BE2C (cell line): Measurements from ENCODE around the gene CKMT2.

ENCODE experiments used
- DNase-seq: peaks from one replicate; pipeline ENCODE4 v3.0.0-alpha.2; 2020
- H3K27me3 ChIP-seq: fragments of 250-450 bp; sonication (Bioruptor Pico); 2 replicates; pipeline ENCODE4 v1.5.1; 2020; ENCODE audit warnings: mild to moderate bottlenecking
- H3K36me3 ChIP-seq: fragments of 250-450 bp; sonication (Bioruptor Pico); 2 replicates; pipeline ENCODE4 v1.5.1; 2020; ENCODE audit warnings: mild to moderate bottlenecking
- H3K4me1 ChIP-seq: fragments of 250-450 bp; sonication (Bioruptor Pico); 2 replicates; pipeline ENCODE4 v1.5.1; 2020
- H3K4me3 ChIP-seq: 2 replicates; pipeline ENCODE4 v1.5.1; 2011; ENCODE audit warnings: low read depth, low read length
- H3K9me3 ChIP-seq: fragments of 250-450 bp; sonication (Bioruptor Pico); 2 replicates; pipeline ENCODE4 v1.5.1; 2020
- TF ChIP-seq, protein P1 (sequence below): IDR thresholded peaks from 2 replicates; pipeline ENCODE4 v1.5.1; 2012; ENCODE audit warnings: mild to moderate bottlenecking, low read depth, low read length

The CKMT2 gene

DNA sequence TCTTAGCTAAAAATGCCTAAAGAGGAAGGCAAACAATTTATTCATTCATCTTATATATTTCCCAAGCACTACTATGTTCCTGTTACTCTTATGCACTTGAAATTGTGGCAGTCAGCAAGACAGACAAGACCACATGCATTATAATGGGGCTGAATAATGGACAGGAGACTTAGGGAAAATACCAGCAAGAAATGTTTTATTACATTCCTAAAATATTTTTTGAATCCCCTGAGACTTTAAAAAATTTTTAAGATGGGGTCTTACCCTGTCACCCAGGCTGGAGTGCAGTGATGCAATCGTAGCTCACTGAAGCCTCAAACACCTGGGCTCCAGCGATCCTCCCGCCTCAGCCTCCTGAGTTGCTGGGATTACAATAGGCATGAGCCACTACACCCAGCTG lies 81.5 kb downstream of the CKMT2 start:
- Histone ChIP-seq H3K4me1 (peaks cover 2% of the 10 kb centered on the region), H3K9me3 (no peaks in the 10 kb centered on the region), H3K36me3 (peaks cover 4% of the 10 kb centered on the region; the same call in 1 of the 2 replicates), H3K4me3 (no peak overlapping the region), H3K27me3 (no peaks in the 10 kb centered on the region)
- no peak for DNase-seq
- TF ChIP-seq, protein P1, sequence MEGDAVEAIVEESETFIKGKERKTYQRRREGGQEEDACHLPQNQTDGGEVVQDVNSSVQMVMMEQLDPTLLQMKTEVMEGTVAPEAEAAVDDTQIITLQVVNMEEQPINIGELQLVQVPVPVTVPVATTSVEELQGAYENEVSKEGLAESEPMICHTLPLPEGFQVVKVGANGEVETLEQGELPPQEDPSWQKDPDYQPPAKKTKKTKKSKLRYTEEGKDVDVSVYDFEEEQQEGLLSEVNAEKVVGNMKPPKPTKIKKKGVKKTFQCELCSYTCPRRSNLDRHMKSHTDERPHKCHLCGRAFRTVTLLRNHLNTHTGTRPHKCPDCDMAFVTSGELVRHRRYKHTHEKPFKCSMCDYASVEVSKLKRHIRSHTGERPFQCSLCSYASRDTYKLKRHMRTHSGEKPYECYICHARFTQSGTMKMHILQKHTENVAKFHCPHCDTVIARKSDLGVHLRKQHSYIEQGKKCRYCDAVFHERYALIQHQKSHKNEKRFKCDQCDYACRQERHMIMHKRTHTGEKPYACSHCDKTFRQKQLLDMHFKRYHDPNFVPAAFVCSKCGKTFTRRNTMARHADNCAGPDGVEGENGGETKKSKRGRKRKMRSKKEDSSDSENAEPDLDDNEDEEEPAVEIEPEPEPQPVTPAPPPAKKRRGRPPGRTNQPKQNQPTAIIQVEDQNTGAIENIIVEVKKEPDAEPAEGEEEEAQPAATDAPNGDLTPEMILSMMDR, result no peak

DNA sequence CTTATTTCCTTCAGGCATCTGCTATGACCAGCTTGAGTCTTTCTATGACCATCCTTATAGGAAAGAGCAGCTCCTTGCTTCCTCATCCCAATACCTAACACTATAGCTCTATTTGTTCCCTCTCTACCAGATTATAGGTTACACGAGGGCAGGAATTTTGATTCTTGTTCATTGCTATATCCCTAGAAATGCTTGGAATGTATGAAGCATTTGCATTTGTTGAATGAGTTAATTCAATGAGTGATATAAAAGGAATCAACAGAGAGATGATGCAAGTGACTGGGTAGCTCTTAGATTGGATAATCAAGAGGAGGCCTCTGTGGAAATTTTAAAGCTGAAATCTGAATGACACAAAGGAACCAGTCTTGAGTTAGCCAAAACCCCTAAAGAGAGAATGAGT lies 82.2 kb downstream of the CKMT2 start:
- Histone ChIP-seq H3K4me1 (no peaks in the 10 kb centered on the region; the same call in 1 of the 2 replicates), H3K9me3 (no peaks in the 10 kb centered on the region), H3K4me3 (no peak overlapping the region), H3K27me3 (no peaks in the 10 kb centered on the region), H3K36me3 (peaks cover 4% of the 10 kb centered on the region; the same call in 1 of the 2 replicates)
- TF ChIP-seq, protein P1, result no peak
- no peak for DNase-seq

DNA sequence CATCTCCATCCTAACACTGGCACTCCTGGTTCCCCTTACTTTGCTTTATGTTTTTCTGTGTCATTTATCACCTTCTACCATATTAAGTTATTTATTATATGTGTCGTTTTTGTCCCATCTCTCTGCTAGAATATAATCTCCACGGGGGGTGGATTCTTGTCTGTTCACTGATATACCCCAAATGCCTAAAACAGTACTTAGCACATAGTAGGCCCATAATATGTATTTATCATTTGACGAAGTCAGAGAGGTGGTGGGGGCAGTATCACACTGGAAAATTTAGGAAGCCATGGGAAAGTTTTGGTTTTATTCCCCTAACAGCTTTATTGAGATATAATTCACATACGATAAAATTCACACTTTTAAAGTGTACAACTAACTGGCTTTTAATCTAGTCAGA lies 82.7 kb downstream of the CKMT2 start:
- Histone ChIP-seq H3K36me3 (peaks cover 4% of the 10 kb centered on the region; the same call in 1 of the 2 replicates), H3K4me3 (no peak overlapping the region), H3K27me3 (no peaks in the 10 kb centered on the region), H3K9me3 (no peaks in the 10 kb centered on the region), H3K4me1 (no peaks in the 10 kb centered on the region; the same call in 1 of the 2 replicates)
- TF ChIP-seq, protein P1, result no peak
- no peak for DNase-seq
